ENCODE measurements around the gene ANKFY1. TPM values are rescaled to one million over a fixed set of nuclear protein-coding genes. Genes with fewer than 3 reads are reported as not detected.

Gene ANKFY1
- total RNA-seq, 1 donor from 2014 or later: 22.6 TPM

DNA sequence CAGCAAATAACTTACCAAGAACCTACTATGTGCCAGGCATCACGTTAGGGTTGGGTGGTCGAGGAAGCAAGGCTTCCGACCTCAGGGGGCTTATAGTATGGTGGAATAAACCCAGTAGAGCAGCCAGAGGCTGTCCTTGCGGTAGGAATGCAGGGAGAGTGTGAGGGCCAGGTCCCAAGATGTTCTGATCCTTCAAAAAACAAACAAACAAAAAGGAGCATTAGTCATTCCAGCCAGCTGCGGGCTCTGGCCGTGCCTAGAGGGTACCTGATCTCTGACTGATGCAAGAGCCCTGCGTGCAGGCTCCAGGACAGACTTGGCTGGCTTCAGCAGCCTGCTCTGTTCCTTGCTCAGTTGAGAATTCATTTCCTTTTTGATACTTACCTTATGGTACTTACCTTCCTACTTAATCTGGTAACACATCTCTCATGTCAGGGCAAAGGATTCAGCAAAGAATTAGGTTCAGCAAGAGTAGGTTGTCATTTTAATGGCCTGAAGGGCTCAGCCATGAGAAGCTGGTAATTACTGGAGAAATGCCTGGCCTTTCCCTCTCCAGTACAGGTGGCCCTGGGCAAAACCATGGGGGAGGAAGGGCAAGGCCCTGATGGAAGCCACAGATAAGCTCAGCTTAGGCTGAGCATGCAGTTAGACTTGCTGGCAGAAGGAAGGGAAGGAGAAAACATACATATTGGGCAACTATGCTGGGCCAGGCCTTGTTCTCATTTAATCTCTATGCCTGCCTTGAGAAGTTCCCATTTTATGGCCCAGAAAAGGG lies 102.4 kb downstream of the ANKFY1 start:
- H3K36me3 ChIP-seq (ENCODE audit: control insufficient read depth, insufficient read depth, low read length): no peaks in the 10 kb centered on the region
- peak; percentile 93 for DNase-seq (ENCODE audit: low read depth)
- no peaks in the 10 kb centered on the region for H3K27me3 ChIP-seq (ENCODE audit: control insufficient read depth, insufficient read depth, low read length)
- TF ChIP-seq, protein P1, sequence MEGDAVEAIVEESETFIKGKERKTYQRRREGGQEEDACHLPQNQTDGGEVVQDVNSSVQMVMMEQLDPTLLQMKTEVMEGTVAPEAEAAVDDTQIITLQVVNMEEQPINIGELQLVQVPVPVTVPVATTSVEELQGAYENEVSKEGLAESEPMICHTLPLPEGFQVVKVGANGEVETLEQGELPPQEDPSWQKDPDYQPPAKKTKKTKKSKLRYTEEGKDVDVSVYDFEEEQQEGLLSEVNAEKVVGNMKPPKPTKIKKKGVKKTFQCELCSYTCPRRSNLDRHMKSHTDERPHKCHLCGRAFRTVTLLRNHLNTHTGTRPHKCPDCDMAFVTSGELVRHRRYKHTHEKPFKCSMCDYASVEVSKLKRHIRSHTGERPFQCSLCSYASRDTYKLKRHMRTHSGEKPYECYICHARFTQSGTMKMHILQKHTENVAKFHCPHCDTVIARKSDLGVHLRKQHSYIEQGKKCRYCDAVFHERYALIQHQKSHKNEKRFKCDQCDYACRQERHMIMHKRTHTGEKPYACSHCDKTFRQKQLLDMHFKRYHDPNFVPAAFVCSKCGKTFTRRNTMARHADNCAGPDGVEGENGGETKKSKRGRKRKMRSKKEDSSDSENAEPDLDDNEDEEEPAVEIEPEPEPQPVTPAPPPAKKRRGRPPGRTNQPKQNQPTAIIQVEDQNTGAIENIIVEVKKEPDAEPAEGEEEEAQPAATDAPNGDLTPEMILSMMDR (IDR thresholded peaks at IDR 0.05; ENCODE audit: insufficient read depth, low read length, severe bottlenecking): peak; percentile 58
- no peak overlapping the region for H3K4me3 ChIP-seq (ENCODE audit: low read depth, low read length)
- no peak for FAIRE-seq

DNA sequence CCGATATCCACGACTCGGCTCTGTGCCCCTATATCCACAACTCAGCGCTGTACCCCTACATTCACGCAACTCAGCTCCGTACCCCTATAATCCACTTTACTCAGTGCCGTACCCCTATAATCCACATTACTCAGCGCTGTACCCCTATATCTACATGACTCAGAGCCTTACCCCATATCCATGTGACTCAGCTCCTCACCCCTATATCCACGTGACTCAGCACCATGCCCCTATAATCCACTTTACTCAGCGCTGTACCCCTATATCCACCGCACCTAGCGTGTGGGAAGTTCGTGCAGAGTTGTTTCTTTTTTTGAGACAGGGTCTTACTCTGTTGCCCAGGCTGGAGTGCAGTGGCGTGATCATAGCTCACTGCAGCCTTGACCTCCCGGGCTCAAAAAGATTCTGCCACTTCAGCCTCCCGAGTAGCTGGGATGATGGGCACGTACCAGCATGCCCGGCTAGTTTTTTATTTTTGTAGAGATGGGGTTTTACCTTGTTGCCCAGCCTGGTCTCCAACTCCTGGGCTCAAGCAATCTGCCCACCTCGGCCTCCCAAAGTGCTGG lies 103.4 kb downstream of the ANKFY1 start:
- DNase-seq (ENCODE audit: low read depth) (no peak), FAIRE-seq (no peak)
- Histone ChIP-seq H3K27me3 (ENCODE audit: control insufficient read depth, insufficient read depth, low read length) (no peaks in the 10 kb centered on the region), H3K4me3 (ENCODE audit: low read depth, low read length) (no peak overlapping the region), H3K36me3 (ENCODE audit: control insufficient read depth, insufficient read depth, low read length) (no peaks in the 10 kb centered on the region)
- TF ChIP-seq, protein P1 (IDR thresholded peaks at IDR 0.05; ENCODE audit: insufficient read depth, low read length, severe bottlenecking): no peak

DNA sequence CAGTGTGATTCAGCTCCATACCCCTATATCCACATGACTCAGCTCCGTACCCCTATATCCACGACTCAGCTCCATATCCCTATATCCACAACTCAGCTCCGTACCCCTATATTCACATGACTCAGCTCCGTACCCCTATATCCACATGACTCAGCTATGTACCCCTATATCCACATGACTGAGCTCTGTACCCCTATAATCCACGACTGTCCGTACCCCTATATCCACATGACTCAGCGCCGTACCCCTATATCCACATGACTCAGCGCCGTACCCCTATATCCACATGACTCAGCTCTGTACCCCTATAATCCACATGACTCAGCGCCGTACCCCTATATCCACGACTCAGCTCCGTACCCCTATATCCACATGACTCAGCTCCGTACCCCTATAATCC lies 104.0 kb downstream of the ANKFY1 start:
- Histone ChIP-seq H3K4me3 (ENCODE audit: low read depth, low read length) (no peak overlapping the region), H3K27me3 (ENCODE audit: control insufficient read depth, insufficient read depth, low read length) (no peaks in the 10 kb centered on the region), H3K36me3 (ENCODE audit: control insufficient read depth, insufficient read depth, low read length) (no peaks in the 10 kb centered on the region)
- FAIRE-seq (peak; percentile 97), DNase-seq (ENCODE audit: low read depth) (no peak)
- TF ChIP-seq, protein P1 (IDR thresholded peaks at IDR 0.05; ENCODE audit: insufficient read depth, low read length, severe bottlenecking): no peak

DNA sequence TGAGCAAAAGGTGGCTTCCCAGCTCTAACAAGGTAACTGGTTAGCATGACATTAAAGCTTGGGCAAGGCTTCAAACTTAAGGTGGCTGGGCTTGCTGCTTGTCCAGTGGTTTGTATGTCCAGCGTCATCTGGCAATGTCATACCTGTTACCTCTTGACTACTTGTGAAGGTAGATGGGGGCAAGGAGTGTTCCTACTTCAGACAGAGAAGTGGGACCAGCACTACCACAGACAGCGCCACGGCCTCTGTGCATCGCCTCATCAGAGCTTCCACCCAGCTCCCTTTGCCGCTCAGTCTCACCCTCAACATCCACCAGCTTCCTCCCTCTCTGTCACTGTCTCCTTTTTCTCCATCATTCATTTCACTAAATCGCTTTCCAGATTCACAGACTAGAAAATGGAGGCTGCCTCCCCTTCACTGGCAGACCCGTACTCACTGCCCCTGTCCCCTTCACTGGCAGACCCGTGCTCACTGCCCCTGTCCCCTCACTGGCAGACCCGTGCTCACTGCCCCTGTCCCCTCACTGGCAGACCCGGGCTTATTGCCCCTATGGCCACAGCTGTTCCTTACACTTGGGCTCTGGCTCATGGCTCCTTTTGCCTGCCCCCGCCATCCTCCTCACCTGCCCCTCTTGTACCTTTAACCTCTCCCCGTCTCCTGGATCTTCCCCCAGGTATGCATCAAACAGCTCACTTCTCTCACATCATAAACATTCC lies 106.0 kb downstream of the ANKFY1 start:
- Histone ChIP-seq H3K4me3 (ENCODE audit: low read depth, low read length) (no peak overlapping the region), H3K36me3 (ENCODE audit: control insufficient read depth, insufficient read depth, low read length) (no peaks in the 10 kb centered on the region), H3K27me3 (ENCODE audit: control insufficient read depth, insufficient read depth, low read length) (no peaks in the 10 kb centered on the region)
- DNase-seq (ENCODE audit: low read depth) (no peak), FAIRE-seq (no peak)
- TF ChIP-seq, protein P1 (IDR thresholded peaks at IDR 0.05; ENCODE audit: insufficient read depth, low read length, severe bottlenecking): no peak

DNA sequence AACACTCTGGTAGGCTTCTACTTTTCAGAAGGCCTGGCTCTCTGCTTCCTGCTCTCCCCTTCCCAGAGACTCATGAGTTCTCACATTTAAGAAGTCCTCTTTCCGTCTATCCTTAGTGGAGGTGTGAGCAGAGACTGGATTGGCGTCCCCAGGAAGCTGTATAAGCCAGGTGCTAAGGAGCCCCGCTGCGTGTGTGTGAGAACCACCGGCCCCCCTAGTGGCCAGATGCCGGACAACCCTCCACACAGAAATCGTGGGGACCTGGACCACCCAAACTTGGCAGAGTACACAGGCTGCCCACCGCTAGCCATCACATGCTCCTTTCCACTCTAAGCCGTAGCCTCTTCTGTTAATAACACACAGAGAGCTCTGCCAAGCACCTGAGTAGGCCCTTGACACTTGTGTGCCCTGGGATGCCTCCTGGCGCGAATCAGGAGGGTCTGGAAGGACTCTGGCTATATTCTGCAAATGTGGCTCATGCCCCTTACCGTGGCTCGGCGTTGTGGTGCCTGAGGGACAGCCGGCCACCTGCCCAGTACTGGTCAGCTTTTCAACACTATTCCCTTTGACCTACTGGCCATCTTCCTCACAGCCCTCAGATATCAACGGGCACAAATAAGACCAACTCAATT lies 106.9 kb downstream of the ANKFY1 start:
- no peaks in the 10 kb centered on the region for H3K36me3 ChIP-seq (ENCODE audit: control insufficient read depth, insufficient read depth, low read length)
- FAIRE-seq: no peak
- TF ChIP-seq, protein P1 (IDR thresholded peaks at IDR 0.05; ENCODE audit: insufficient read depth, low read length, severe bottlenecking): peak; percentile 7

More for the DNA sequence above, 106.9 kb downstream of the ANKFY1 start:
- no peak overlapping the region for H3K4me3 ChIP-seq (ENCODE audit: low read depth, low read length)
- no peak for DNase-seq (ENCODE audit: low read depth)
- H3K27me3 ChIP-seq (ENCODE audit: control insufficient read depth, insufficient read depth, low read length): no peaks in the 10 kb centered on the region

Measured in bronchial epithelial cell (primary cell).